BE2C (cell line): ENCODE measurements around the gene ACSL3.

ENCODE experiments used
- DNase-seq: peaks from one replicate; pipeline ENCODE4 v3.0.0-alpha.2; 2020
- H3K27me3 ChIP-seq: fragments of 250-450 bp; sonication (Bioruptor Pico); 2 replicates; pipeline ENCODE4 v1.5.1; 2020; ENCODE audit warnings: mild to moderate bottlenecking
- H3K36me3 ChIP-seq: fragments of 250-450 bp; sonication (Bioruptor Pico); 2 replicates; pipeline ENCODE4 v1.5.1; 2020; ENCODE audit warnings: mild to moderate bottlenecking
- H3K4me1 ChIP-seq: fragments of 250-450 bp; sonication (Bioruptor Pico); 2 replicates; pipeline ENCODE4 v1.5.1; 2020
- H3K4me3 ChIP-seq: 2 replicates; pipeline ENCODE4 v1.5.1; 2011; ENCODE audit warnings: low read depth, low read length
- H3K9me3 ChIP-seq: fragments of 250-450 bp; sonication (Bioruptor Pico); 2 replicates; pipeline ENCODE4 v1.5.1; 2020
- CTCF ChIP-seq: IDR thresholded peaks from 2 replicates; pipeline ENCODE4 v1.5.1; 2012; ENCODE audit warnings: mild to moderate bottlenecking, low read depth, low read length

Gene ACSL3

GRCh38 chr2:222902660-222903059 lies 41.8 kb downstream of the ACSL3 start:
- no peaks in the 10 kb centered on the region for H3K27me3 ChIP-seq
- peaks cover 8% of the 10 kb centered on the region; the same call in 1 of the 2 replicates for H3K4me1 ChIP-seq
- no peak overlapping the region for H3K4me3 ChIP-seq
- DNase-seq, result no peak
- 0 out of 2 replicates have a peak, but pooled peaks cover 2% of the 10 kb centered on the region for H3K9me3 ChIP-seq
- no peaks in the 10 kb centered on the region for H3K36me3 ChIP-seq
- TF ChIP-seq CTCF, result no peak

GRCh38 chr2:222903234-222904220 lies 42.7 kb downstream of the ACSL3 start:
- peak; percentile 49 for DNase-seq
- Histone ChIP-seq H3K9me3 (0 out of 2 replicates have a peak, but pooled peaks cover 2% of the 10 kb centered on the region), H3K4me1 (peaks cover 8% of the 10 kb centered on the region; the same call in 1 of the 2 replicates), H3K4me3 (no peak overlapping the region), H3K36me3 (no peaks in the 10 kb centered on the region), H3K27me3 (no peaks in the 10 kb centered on the region)
- peak; percentile 82 for TF ChIP-seq CTCF

- Histone ChIP-seq H3K4me1 (peaks cover 1% of the 10 kb centered on the region; the same call in 1 of the 2 replicates), H3K4me3 (no peak overlapping the region), H3K9me3 (0 out of 2 replicates have a peak, but pooled peaks cover 2% of the 10 kb centered on the region), H3K27me3 (no peaks in the 10 kb centered on the region), H3K36me3 (peaks cover 6% of the 10 kb centered on the region)
- DNase-seq, result no peak
- TF ChIP-seq CTCF, result no peak
These were observed 43.9 kb downstream of the ACSL3 start for GRCh38 chr2:222904557-222905258.

GRCh38 chr2:222907048-222907447 lies 46.2 kb downstream of the ACSL3 start:
- no peaks in the 10 kb centered on the region; the same call in 1 of the 2 replicates for H3K4me1 ChIP-seq
- H3K27me3 ChIP-seq, result no peaks in the 10 kb centered on the region
- H3K4me3 ChIP-seq, result no peak overlapping the region
- TF ChIP-seq CTCF, result no peak
- H3K9me3 ChIP-seq, result no peaks in the 10 kb centered on the region
- H3K36me3 ChIP-seq, result peaks cover 12% of the 10 kb centered on the region
- no peak for DNase-seq

- Histone ChIP-seq H3K27me3 (no peaks in the 10 kb centered on the region), H3K36me3 (peaks cover 12% of the 10 kb centered on the region), H3K4me1 (no peaks in the 10 kb centered on the region; the same call in 1 of the 2 replicates), H3K9me3 (no peaks in the 10 kb centered on the region), H3K4me3 (no peak overlapping the region)
- DNase-seq, result no peak
- TF ChIP-seq CTCF, result no peak
These were observed 47.1 kb downstream of the ACSL3 start for GRCh38 chr2:222907790-222908441.
